SK-N-MC (cell line): Measurements from ENCODE around the gene ZNF749.

Experiments used
- EZH2 ChIP-seq: fragments of 200-600 bp; sonication (generic); IDR thresholded peaks from one replicate; pipeline ENCODE4 v1.6.1; 2017; ENCODE audit warnings: antibody characterized with exemption
- POLR2AphosphoS5 ChIP-seq: IDR thresholded peaks from 2 replicates; pipeline ENCODE4 v1.6.1; 2012; ENCODE audit warnings: mild to moderate bottlenecking, low read depth, low read length, borderline replicate concordance

GRCh38 chr19:57465680-57466381 is 30.7 kb downstream of the ZNF749 start:
- TF ChIP-seq POLR2AphosphoS5, result no peak
- TF ChIP-seq EZH2, result no peak
